WTC11 (cell line): ENCODE measurements around the gene CSF1. TPM values are rescaled to one million over a fixed set of nuclear protein-coding genes. Genes with fewer than 3 reads are reported as not detected.

Experiments
- ATAC-seq: fragments of 200-7000 bp; cut with Tn5 transposase; 2 replicates; pipeline ENCODE4 v1.10.0; 2021; ENCODE audit warnings: mild to moderate bottlenecking, moderate library complexity
- CTCF ChIA-PET: fragments of 300-600 bp; sonication (Branson Sonifier 250); formaldehyde crosslinking; loops from one replicate; lab custom pipeline; 2021; ENCODE audit warnings: antibody characterized with exemption; lab: Charles Lee
- POLR2A ChIA-PET: fragments of 350-600 bp; sonication (Branson Sonifier 250); formaldehyde crosslinking; loops from one replicate; lab custom pipeline; 2021; ENCODE audit warnings: antibody characterized with exemption; lab: Charles Lee
- DNase-seq: peaks from one replicate; pipeline ENCODE4 v3.0.0; 2021; ENCODE audit warnings: low spot score
- H3K27ac Mint-ChIP-seq: 2 replicates; pipeline ENCODE4 v1.8.0; 2021; ENCODE audit warnings: mixed read lengths
- H3K27me3 Mint-ChIP-seq: 2 replicates; pipeline ENCODE4 v1.8.0; 2021; ENCODE audit warnings: low read depth, mild to moderate bottlenecking, moderate library complexity, mixed read lengths
- H3K36me3 Mint-ChIP-seq: 2 replicates; pipeline ENCODE4 v1.8.0; 2021; ENCODE audit warnings: mixed read lengths
- H3K4me1 Mint-ChIP-seq: 2 replicates; pipeline ENCODE4 v1.8.0; 2022; ENCODE audit warnings: mixed read lengths
- H3K4me3 Mint-ChIP-seq: 2 replicates; pipeline ENCODE4 v1.8.0; 2021; ENCODE audit warnings: mild to moderate bottlenecking, moderate library complexity, mixed read lengths
- H3K9me3 Mint-ChIP-seq: 2 replicates; pipeline ENCODE4 v1.8.0; 2021; ENCODE audit warnings: mixed read lengths
- AR ChIP-seq: fragments of 250-450 bp; sonication (Bioruptor Pico); IDR thresholded peaks from 2 replicates; pipeline ENCODE4 v1.9.0; 2021; ENCODE audit warnings: mild to moderate bottlenecking
- GABPB1 ChIP-seq: sonication (generic); formaldehyde crosslinking; IDR thresholded peaks from 2 replicates; pipeline ENCODE4 v1.8.1; 2023; ENCODE audit warnings: mild to moderate bottlenecking, missing genetic modification reagents
- MLX ChIP-seq: sonication (generic); formaldehyde crosslinking; IDR thresholded peaks from 2 replicates; pipeline ENCODE4 v1.8.1; 2023; ENCODE audit warnings: mild to moderate bottlenecking, missing genetic modification reagents, moderate library complexity
- SP1 ChIP-seq: sonication (generic); formaldehyde crosslinking; conservative IDR thresholded peaks from 2 replicates; pipeline ENCODE4 v1.8.1; 2022; ENCODE audit warnings: missing genetic modification reagents
- USF1 ChIP-seq: sonication (generic); formaldehyde crosslinking; IDR thresholded peaks from 2 replicates; pipeline ENCODE4 v1.8.0; 2022; ENCODE audit warnings: mild to moderate bottlenecking, missing genetic modification reagents
- ZBTB21 ChIP-seq: sonication (generic); formaldehyde crosslinking; IDR thresholded peaks from 2 replicates; pipeline ENCODE4 v1.8.1; 2023; ENCODE audit warnings: mild to moderate bottlenecking, missing genetic modification reagents, borderline replicate concordance
- ZBTB43 ChIP-seq: sonication (generic); formaldehyde crosslinking; IDR thresholded peaks from 2 replicates; pipeline ENCODE4 v1.8.1; 2023; ENCODE audit warnings: mild to moderate bottlenecking, missing genetic modification reagents
- ZNF219 ChIP-seq: sonication (generic); formaldehyde crosslinking; IDR thresholded peaks from 2 replicates; pipeline ENCODE4 v1.8.0; 2023; ENCODE audit warnings: missing genetic modification reagents, mild to moderate bottlenecking, borderline replicate concordance
- ZNF263 ChIP-seq: sonication (generic); formaldehyde crosslinking; IDR thresholded peaks from 2 replicates; pipeline ENCODE4 v1.8.1; 2022; ENCODE audit warnings: low read depth, mild to moderate bottlenecking, moderate library complexity, missing genetic modification reagents
- ZNF423 ChIP-seq: fragments of 250-450 bp; sonication (Bioruptor Pico); IDR thresholded peaks from 2 replicates; pipeline ENCODE4 v2.1.2; 2022; ENCODE audit warnings: mild to moderate bottlenecking, moderate library complexity
- ZNF425 ChIP-seq: fragments of 250-450 bp; sonication (Bioruptor Pico); conservative IDR thresholded peaks from 2 replicates; pipeline ENCODE4 v1.9.0; 2021; ENCODE audit warnings: mild to moderate bottlenecking
- total RNA-seq: library from RNA; stranded (reverse); gene quantifications from 3 replicates; pipeline ENCODE4 v1.2.3, GENCODE V29; 2021

Gene CSF1
- total RNA-seq, 1 experiment from 2014 or later = 3.0 TPM

GRCh38 chr1:109930252-109930993, 19.8 kb downstream of the CSF1 start:
- Mint-ChIP-seq H3K9me3 (peaks cover 3% of the 10 kb centered on the region; the same call in 1 of the 2 replicates), H3K4me1 (peaks cover 23% of the 10 kb centered on the region), H3K36me3 (no peaks in the 10 kb centered on the region), H3K4me3 (no peak overlapping the region), H3K27me3 (no peaks in the 10 kb centered on the region), H3K27ac (peak overlapping the region; percentile 89)
- no peak for ATAC-seq
- ChIA-PET CTCF (interaction anchor here (0.7 to 3.0 kb wide), 7 partner anchors 14 to 290 kb away, joined by 3 to 21 read pairs (median 4); partner anchors contain the start of gene AHCYL1), POLR2A (interaction anchor here (0.9 kb wide), 1 partner anchor 54 kb away, joined by 3 read pairs; the partner anchor contains the start of gene AHCYL1)
- no peak for TF ChIP-seq ZBTB43
- TF ChIP-seq MLX (CRISPR knock-in tag) = no peak
- no peak for TF ChIP-seq ZBTB21 (CRISPR knock-in tag)
- TF ChIP-seq GABPB1 = no peak
- no peak for TF ChIP-seq ZNF219 (CRISPR knock-in tag)
- TF ChIP-seq ZNF263 = no peak
- no peak for TF ChIP-seq AR (CRISPR knock-in tag)
- TF ChIP-seq USF1 = no peak
- TF ChIP-seq ZNF423 (CRISPR knock-in tag) = no peak
- no peak for DNase-seq

GRCh38 chr1:109931189-109931731, 20.6 kb downstream of the CSF1 start:
- TF ChIP-seq SP1 (0 out of 2 replicates have a peak, but pooled peaks have one; percentile 18), ZNF425 (CRISPR knock-in tag) (no peak)
- Mint-ChIP-seq H3K27me3 (no peaks in the 10 kb centered on the region), H3K4me1 (peaks cover 23% of the 10 kb centered on the region), H3K4me3 (no peak overlapping the region), H3K36me3 (no peaks in the 10 kb centered on the region), H3K27ac (peak overlapping the region; percentile 98), H3K9me3 (peaks cover 3% of the 10 kb centered on the region; the same call in 1 of the 2 replicates)
- ATAC-seq (peak; percentile 99), DNase-seq (peak; percentile 95)
- ChIA-PET CTCF (interaction anchor here (1.0 to 3.0 kb wide), 3 partner anchors 53 to 291 kb away, joined by 4 to 21 read pairs (median 11); partner anchors contain the start of gene AHCYL1), POLR2A (interaction anchor here (1.2 kb wide), 1 partner anchor 53 kb away, joined by 4 read pairs; the partner anchor contains the start of gene AHCYL1)
